Retinal pigment epithelial cell (primary cell): ENCODE measurements around the gene GPR87.

ENCODE experiments used
- DNase-seq: peaks from one replicate; pipeline ENCODE4 v3.0.0-alpha.2; 2010; ENCODE audit warnings: low read depth
- H3K4me3 ChIP-seq: 2 replicates; pipeline ENCODE4 v1.5.1; 2011; ENCODE audit warnings: mild to moderate bottlenecking, low read length, control low read depth, moderate library complexity
- TF ChIP-seq, protein P1 (sequence below): conservative IDR thresholded peaks from 2 replicates; pipeline ENCODE4 v1.5.1; 2011; ENCODE audit warnings: low read depth, low read length, control low read depth, inconsistent platforms

The GPR87 gene

GRCh38 chr3:151267066-151267465, 49.6 kb downstream of the GPR87 start:
- TF ChIP-seq, protein P1, sequence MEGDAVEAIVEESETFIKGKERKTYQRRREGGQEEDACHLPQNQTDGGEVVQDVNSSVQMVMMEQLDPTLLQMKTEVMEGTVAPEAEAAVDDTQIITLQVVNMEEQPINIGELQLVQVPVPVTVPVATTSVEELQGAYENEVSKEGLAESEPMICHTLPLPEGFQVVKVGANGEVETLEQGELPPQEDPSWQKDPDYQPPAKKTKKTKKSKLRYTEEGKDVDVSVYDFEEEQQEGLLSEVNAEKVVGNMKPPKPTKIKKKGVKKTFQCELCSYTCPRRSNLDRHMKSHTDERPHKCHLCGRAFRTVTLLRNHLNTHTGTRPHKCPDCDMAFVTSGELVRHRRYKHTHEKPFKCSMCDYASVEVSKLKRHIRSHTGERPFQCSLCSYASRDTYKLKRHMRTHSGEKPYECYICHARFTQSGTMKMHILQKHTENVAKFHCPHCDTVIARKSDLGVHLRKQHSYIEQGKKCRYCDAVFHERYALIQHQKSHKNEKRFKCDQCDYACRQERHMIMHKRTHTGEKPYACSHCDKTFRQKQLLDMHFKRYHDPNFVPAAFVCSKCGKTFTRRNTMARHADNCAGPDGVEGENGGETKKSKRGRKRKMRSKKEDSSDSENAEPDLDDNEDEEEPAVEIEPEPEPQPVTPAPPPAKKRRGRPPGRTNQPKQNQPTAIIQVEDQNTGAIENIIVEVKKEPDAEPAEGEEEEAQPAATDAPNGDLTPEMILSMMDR = no peak
- DNase-seq = no peak
- H3K4me3 ChIP-seq = no peak overlapping the region

GRCh38 chr3:151265866-151266265, 50.8 kb downstream of the GPR87 start:
- no peak overlapping the region for H3K4me3 ChIP-seq
- TF ChIP-seq, protein P1 = no peak

GRCh38 chr3:151265166-151265565, 51.5 kb downstream of the GPR87 start:
- TF ChIP-seq, protein P1 = no peak
- H3K4me3 ChIP-seq = no peak overlapping the region
- DNase-seq = no peak

More at GRCh38 chr3:151265866-151266265, 50.8 kb downstream of the GPR87 start:
- DNase-seq = no peak

GRCh38 chr3:151264605-151265004, 52.0 kb downstream of the GPR87 start:
- no peak overlapping the region for H3K4me3 ChIP-seq
- no peak for DNase-seq
- TF ChIP-seq, protein P1 = no peak

DNA sequence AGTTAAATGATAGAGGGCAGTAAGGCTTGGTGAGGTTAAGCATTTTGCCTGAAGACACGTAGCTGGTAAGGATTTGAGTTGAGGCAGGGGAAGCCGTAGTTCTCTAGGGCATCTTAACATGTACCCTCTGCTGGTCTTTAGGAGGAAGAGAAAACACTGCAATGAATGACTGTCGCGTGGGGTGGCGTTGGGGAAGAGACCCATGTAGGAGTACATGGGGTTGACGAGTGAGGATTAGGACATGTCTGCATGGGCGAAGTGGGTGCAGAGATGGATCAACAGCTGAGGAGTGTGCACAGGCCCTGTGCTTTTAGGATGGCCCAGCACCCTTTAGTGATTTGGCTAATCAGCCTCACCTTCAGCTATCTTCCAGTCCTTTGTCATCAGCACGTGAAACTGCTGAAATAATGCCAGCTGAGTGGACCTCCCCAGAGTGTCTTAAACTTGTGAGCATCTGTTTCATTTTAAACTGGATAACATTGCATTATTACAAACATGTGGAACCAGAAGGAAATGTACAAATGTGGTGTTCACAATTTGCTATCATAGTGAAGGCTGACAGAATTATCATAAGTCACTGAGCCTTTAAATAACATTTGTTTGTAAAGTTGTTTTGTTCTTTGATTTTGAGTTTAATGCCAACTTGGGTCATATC, 53.6 kb downstream of the GPR87 start:
- DNase-seq = no peak
- TF ChIP-seq, protein P1 = no peak
- H3K4me3 ChIP-seq = no peak overlapping the region

DNA sequence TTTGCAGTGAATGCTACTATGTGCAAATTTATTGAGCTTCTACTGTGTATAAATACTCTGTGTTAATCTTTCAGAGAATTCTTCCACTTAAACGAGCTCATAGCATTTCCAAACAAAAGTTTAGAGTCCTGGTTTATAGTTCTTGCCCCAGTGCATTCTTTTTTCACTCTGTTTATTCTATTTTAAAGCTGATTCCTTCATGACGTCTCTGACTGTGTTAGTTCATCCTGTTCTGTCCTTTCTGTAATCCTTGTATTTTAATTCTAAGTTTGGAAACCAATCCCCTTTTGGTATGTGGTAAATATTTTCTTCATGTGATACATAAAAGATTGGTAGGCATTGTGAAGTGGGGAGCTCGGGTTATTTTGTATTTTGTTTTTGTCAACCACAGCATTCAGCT, 57.0 kb downstream of the GPR87 start:
- DNase-seq = no peak
- H3K4me3 ChIP-seq = no peak overlapping the region
- TF ChIP-seq, protein P1 = no peak

GRCh38 chr3:151256749-151257148, 59.9 kb downstream of the GPR87 start:
- no peak for DNase-seq
- TF ChIP-seq, protein P1 = no peak
- H3K4me3 ChIP-seq = no peak overlapping the region
